NCI-H510A treated with DMSO at 0.1 percent for 48 hours (cell line): Measurements from ENCODE around the gene KRTAP5-2.
"Not testable (repeated sequence)": the region's sequence is repeated elsewhere in the genome, so short reads cannot be mapped to it uniquely, and the experiment has no call there.

Experiments used
- DNase-seq: peaks from one replicate; lab custom pipeline; 2025; lab: John Stamatoyannopoulos, UW

Gene KRTAP5-2

DNA sequence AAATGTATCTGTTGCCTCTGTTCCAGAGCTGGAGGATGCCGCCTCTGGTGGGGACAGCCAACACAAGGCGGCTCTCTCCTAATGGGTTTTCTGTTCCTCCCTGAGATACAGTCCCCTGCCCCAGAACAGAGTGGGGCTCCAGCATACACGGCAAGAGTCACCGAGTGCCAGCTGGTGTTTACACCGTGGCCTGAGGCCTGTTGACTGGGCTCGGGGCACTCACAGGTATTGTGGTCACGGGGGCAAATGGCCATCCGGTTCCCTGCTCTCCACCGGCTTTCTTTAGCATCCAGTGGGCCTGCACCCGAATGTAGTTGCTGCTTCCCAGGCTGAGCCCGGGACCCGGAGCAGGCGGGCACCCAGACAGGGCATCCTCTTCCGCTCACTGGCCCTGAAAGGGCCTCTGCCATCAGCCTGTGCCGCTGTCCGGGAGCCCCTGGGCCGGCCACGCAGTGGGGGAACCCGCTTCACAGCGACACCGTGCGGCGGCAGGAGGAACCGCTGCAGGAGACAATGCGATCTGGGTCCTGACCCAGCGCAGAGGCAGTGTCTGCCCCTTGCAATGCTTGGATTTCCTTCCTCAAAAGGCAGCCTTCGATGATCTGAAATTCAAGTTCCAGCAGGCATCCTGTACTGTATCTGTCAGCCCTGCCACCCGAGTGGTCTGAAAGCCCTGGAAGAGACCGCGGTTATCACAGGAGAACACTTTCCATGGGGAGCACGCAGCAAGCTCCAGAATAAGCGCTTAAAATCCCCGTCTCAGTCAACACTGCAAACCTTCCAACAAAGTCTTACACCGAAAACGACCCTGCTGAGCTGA is 30.6 kb upstream of the KRTAP5-2 start:
- DNase-seq = no peak

DNA sequence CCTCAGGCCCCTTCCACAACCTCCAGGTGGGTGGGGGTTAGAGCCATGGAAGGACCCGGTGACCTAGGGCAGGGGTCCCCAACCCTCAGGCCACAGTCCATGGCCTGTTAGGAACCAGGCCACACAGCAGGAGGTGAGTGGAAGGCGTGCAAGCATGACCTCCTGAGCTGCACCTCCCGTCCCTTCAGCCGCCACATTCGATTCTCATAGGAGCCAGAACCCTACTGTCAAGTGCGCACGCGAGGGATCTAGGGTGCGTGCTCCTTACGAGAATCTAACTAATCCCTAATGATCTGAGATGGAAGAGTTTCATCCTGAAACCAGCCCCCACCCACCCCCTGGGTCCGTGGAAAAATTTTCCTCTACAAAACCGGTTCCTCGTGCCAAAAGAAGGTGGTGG is 27.4 kb upstream of the KRTAP5-2 start:
- no peak for DNase-seq

DNA sequence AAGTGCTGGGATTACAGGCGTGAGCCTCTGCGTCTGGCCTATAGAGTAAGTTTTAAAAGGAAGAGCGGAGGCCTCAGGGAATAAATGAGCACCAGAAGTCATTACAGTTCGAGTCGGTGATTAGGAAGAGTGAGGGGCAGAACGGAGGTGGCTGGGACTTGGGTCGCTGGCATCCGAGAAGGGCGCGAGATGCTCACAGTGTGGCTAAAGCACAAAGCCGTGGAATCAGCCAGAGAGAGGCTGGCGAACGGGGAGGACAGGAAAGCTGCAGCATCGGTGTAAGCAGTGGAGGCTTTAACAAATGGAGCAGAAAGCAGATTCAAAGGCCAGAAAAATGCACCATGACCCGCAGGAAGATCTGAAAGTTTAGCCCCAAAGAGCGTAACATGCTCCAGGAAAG is 26.5 kb upstream of the KRTAP5-2 start:
- DNase-seq = no peak

DNA sequence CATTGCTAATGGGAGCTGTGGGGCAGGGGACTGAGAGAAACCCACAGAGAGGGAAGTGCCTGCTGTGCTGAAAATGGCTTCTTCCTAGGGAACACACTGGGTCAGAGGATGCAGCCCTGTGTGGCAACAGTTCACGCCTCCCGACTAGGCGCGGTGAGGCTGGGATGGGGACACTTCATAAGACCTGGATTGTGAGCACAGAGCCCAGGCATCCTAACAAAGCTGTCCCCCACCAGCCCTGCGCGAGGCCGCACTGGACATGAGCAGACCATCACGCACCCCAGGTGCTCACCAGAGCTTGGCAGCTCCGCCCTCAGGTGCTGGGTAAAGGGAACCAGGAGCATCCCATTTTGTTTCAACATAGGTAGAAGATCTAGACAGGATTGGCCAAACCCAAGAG is 25.6 kb upstream of the KRTAP5-2 start:
- DNase-seq = no peak

DNA sequence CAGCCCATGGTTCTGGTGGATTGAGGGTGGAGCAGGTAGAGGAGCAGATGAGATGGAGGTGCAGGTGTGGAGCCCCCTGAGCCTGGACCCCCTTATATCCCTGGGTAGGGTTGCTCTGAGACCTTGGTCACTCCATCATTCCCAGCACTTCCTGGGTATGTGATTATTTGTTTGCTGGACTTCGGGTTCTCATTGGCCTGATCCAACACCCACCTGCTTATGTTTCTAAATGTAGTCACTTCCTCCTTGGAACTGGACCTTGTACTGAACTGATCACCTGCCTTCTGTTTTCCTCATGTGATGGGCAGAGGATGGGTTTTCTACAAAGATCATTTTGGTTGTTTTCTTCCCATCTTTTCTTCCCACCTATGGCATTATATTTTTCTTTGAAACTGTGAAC is 24.0 kb upstream of the KRTAP5-2 start, which contains the start of gene KRTAP5-4:
Gene KRTAP5-4 (minus strand): TSS at position 53 of the 400 bp plus-strand sequence. CDS start 45 bp downstream, at position 8.
- no peak for DNase-seq

DNA sequence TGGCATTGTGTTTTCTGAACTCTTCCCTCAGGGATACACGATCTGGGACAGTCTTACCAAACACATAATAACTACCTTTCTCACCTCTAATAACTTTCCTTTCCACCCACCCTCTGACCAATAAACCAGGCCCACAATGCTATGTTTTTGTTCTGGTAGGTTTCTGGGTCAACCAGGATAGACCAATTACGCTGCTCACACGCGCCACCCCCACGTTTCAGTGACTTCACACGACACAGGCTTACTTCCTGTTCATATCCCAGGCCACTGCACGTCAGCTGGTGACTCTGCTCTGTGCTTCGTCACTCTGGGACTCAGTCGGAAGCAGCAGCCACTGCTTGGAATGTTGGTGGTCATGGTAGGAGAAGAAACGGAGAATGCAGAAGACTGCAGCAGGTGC is 21.4 kb upstream of the KRTAP5-2 start:
- no peak for DNase-seq

DNA sequence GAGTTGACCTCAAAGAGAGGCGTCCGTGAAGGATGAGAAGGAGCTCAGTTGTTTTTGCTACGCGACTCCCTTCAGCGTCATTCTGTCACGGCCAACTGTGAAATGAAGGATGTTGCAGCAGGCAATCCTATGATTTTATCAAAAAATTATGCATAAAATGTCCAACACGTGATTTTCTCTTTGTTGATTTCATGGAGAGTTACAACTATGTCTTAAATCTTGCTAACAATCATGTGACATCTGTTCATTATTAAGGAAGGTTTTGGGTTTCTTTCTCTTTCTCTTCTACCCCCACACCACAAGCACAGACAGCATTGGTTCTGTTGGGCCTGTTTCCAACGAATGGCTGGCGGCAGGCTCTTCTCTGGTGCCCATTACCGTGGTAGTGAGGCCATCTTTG is 20.1 kb upstream of the KRTAP5-2 start:
- DNase-seq = no peak

DNA sequence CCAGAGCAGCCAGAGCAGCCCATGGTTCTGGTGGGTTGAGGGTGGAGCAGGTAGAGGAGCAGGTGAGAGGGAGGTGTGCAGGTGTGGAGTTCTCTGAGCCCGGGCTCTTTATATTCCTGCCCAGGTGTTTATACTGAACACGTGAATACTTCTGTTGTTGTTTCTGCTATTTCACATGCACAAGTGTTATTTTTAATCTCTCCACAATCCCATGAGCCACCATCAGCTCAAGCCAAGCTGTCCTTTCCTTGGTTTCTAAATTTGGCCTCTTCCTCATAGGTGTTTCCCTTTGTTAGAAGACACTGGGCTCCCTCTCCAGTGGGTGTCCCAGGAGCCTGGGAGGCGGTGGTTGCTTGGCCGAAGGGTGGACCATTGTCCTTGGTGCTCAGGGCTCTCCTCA is 10.3 kb upstream of the KRTAP5-2 start, which contains the start of gene KRTAP5-3:
Gene KRTAP5-3 (minus strand): TSS at position 101 of the 400 bp plus-strand sequence. CDS start 78 bp downstream, at position 23.
- peak; percentile 7 for DNase-seq

DNA sequence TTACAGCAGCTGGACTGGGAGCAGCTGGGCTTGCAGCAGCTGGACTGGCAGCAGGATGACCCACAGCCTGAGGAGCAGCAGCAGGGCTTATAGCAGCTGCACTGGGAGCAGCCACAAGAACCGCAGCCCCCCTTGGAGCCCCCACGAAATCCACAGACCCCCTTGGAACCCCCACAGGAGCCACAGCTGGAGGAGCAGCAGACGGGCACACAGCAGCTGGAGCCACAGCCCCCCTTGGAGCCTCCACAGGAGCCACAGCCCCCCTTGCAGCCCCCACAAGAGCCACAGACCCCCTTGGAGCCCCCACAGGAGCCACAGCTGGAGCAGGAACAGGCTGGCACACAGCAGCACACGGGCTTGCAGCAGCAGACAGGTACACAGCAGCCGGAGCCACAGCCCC is 9.8 kb upstream of the KRTAP5-2 start:
- DNase-seq = not testable (repeated sequence)

DNA sequence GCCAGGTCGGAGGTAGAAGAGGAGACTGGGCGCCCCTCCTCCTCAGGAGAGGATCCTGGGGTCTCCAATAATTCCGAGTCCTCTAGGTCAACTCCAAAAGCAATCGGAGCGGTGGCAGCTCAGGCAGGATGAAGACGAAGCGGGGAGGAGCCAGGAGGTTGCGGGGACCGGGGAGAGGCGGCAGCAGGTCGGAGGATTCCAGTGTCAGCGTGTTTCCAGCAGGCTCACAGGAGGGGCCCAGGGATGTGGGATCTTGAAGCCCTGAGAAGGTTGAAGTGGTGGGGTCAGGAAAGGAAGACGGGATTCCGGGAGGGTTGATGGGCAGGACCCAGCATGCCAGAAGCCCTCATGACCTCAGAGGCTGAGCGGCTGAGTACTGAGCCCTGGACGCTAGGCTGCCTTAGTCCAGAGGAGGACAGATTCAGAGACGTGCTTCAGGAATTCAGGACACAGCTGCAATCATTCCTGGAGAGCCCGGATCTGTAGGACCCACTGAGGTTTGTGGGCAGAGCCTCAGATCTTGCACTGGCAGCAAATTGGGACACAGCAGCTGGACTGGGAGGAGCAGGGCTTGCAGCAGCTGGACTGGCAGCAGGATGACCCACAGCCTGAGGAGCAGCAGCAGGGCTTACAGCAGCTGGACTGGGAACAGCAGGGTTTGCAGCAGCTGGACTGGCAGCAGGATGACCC is 9.2 kb upstream of the KRTAP5-2 start:
- DNase-seq = not testable (repeated sequence)

DNA sequence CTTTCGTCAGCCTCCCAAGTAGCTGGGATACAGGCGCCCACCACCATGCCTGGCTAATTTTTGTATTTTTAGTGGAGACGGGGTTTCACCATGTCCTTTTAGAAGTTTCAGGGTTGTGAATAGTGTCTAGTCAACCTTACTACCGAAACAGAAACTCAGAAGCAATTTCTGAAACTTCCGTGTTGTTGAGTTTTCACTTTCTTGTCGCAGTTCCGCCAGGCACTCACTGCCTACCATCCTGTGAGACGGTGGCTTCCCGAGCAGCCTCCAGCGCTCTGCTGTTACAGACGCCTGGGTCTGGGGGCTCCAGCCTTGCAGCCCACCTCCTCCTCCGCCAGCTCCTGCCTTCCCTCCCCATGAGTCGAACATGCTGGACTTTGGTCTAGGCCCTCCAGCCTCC is 7.8 kb upstream of the KRTAP5-2 start:
- DNase-seq = not testable (repeated sequence)

DNA sequence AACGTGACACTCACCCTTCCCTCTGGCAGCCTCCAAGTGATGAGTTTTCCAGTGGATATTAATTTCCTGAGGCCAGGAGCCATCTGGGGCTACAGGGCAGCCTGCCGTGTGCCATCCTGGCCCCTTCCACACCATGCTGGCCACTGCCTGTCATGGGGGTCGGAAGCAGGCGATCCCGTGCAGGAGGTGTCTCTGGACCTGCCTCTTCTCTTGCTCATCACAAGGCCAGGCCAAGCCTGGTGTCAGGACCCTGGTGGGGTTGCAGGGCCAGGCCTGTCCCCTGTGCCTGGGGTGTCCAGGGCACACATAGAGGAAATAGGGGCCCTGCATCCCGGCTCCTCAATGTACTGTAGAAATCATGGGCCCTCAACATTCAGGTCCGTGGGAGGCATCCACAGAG is 6.6 kb upstream of the KRTAP5-2 start:
- DNase-seq = no peak

DNA sequence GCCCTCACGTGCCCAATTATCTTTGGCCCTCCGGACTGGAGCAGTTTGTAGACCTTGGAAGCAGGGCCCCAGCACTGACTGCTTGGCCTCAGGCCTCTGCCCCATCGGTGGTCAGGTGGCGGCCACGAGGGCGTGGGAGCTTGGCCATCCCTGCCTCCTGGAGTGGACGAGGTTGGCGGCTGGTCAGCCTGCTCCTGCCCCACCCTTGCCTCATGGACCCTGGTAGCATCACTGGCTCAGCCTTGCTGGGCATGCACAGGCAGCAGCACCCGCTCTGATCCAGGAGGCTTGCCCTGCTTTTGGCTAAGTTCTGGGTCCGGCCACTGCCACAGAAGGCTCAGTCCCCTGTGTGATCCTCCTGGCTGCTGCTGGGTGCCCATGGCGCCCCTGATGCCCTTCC is 6.1 kb upstream of the KRTAP5-2 start:
- DNase-seq = no peak

DNA sequence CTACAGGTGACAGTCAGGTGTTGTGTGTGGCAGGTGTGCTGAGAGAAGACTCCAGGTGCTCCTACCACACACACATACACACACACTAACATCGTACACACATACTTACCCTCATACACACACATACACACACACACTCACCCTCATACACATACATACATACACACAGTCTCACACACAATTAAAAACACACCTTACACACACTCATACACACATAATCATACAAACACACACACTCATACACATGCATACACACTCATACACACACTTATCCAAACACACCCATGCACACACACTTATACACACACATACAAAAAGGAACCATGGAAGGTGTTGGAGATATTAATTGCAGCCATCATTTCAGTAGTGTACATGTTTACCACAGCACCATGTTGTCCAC is 5.5 kb upstream of the KRTAP5-2 start:
- no peak for DNase-seq

DNA sequence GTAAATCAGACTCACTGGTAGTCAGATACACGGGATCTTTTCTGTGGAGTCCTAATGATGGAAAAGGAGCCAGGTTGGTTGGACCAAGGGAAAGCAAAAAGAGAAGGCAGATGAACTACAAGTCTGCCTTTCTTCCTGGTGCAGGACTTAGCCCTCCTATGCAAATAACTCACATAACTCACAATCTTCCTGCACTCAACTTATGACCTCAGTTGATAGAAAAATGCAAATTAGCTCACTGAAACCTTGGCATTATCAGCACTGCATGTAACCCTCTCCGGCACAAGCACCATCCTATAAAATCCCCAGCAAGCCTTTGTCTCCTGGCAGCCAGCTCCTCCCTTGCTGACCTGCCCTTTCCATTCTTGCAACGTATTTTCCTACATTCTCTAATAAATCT is 3.6 kb upstream of the KRTAP5-2 start:
- not testable (repeated sequence) for DNase-seq

DNA sequence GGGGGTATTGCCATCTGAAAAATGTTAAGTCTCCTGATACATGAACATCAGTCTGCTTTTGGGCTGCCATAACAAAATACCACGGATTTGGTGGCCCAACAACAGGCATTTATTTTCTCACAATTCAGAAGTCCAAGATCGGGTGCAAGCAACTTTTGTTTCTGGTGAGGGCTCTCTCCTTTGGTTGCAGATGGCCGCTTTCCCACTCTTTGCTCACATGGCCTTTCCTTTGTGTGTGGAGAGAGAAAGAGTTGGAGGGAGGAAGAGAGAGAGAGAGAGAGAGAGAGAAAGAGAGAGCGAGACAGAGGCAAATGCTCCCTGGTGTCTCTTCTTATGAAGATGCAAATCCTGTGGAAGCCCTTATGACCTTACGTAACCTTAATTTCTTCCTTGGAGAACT is 2.5 kb upstream of the KRTAP5-2 start:
- no peak for DNase-seq

DNA sequence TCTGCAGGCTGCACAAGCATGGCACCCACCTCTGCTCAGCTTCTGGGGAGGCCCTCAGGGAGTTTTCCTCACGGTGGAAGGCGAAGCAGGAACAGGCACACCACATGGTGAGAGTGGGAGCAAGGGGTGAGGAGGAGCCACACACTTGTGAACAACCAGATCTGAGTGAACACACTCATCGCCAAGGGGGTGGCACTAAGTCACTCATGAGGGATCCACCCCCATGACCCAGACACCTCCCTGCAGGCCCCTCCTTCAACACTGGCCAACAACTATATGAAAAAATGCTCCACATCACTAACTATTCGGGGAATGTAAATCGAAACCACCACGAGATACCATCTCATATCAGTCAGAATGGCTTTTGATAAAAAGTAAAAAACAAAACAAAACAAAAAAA is 722 bp upstream of the KRTAP5-2 start:
- DNase-seq = no peak

DNA sequence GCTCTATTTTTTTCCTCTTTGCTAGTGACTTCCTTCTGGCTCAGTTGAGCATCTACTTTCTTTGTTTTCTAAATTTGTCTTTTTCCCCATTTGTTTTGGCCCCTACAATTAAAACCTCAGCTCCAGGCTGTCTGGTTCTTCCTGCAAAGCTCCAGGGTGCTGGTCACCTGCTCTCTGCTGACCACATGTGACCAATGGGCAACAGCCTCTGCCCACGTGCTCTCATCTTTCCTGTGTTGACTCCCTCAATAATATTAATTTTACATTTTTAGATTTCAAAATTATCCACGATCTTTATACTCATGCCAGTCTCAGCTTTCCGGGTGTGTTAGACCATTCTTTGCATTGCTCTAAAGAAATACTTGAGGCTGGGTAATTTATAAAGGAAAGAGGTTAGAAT is 312 bp upstream of the KRTAP5-2 start:
- not testable (repeated sequence) for DNase-seq

DNA sequence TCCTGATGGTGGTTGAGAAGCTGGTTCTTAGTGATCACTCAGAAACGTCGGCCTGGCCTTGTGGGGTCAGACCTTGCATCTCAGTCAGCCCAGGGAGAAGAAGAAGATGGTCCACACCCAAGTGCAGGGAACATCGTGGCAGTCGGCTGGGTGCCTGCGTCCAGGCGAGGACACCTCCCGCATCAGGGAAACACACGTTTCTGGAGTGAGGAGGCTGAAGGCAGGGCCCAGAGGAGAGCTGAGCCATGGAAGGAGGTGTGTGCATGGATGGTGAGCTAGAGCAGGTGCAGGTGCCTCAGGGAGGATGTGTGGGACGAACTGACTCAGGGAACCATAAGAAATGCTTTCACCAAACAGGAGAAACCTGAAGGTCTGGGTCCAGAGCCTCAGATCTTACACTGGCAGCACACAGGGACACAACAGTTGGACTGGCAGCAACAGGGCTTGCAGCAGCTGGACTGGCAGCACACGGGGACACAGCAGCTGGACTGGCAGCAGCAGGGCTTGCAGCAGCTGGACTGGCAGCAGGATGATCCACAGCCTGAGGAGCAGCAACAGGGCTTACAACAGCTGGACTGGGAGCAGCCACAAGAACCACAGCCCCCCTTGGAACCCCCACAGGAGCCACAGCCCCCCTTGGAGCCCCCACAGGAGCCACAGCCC is 632 bp downstream of the KRTAP5-2 start:
- no peak for DNase-seq

DNA sequence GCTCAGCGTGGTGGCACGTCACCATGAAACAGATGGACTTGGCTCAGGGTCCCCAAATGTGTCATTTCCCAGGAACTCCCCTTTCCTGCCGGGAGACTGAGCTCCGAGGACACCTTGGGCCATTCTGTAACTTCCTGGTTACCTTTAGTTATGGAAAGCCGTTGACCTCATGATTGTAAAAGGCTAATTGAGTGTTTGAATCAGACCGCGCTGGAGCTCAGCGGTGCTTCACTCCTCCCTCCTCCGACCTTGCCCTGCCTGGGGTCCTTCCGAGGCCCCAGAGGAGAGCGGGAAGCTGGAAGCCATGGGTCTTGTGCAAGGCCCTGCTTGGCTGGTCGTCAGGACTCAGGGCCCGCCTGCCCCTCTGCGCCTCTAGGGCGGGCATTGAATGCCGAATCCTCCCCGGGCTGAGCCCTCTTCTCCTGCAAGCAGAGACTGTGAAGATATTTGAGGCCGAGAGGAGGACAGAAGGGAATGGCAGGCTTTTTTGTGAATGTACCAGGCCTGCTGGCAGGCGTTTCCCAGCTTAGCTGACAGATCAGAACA is 1.4 kb downstream of the KRTAP5-2 start:
- DNase-seq = not testable (repeated sequence)

DNA sequence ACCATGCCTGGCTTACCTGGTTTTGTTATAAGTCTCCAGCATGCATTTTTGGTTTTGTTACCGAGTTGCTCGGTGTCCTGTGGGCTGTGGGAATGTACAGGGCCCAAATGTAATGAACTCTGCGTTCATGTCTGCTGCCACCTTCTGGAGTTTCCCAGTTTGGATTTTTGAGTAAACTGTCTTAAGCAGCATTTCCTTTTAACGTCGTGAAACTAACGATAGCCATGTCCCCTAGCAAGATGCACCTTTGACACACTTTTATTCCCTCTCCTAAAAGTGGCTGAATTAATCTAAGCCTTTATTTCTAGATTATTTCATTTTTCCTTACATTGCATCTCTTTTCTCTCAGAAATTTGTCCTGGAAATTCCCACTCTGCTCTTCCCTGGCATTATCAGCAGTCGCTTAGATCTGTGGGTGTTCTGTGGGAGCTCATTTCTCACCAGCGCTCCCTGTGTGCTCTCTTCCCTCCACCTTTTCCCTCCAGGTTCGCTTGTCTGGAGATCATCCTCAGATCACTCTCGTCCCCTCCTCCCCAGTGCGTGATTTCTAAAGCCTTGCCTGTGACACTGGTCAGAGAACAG is 2.0 kb downstream of the KRTAP5-2 start:
- not testable (repeated sequence) for DNase-seq

DNA sequence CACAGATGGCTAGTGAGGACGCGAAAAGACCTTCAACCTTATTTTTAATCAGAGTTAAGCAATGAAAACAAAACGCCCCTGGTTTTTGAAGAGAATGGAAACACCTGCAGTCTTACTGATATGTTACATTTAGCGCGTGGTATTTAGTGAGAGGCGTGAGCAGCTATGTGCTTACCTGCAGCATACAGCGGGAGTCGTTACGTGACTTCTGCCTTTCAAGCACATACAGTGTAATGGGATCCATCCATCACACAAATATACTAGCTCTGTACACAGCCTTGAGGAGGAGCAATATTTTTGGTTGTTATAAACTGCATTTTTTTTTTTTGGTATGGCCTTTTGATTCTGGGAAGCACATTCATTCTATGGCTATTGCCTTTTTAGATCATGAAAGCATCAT is 5.5 kb downstream of the KRTAP5-2 start:
- no peak for DNase-seq
